HG03159 (cell line): ENCODE measurements around the gene XNDC1N.
"Not testable (repeated sequence)": the region's sequence is repeated elsewhere in the genome, so short reads cannot be mapped to it uniquely, and the experiment has no call there.

ENCODE experiments used
- ATAC-seq: cut with Tn5 transposase; IDR thresholded peaks from one replicate; pipeline ENCODE4 v1.9.1; 2021; ENCODE audit warnings: mild to moderate bottlenecking, moderate library complexity; ENCODE audit not compliant: unreplicated experiment

XNDC1N gene

DNA sequence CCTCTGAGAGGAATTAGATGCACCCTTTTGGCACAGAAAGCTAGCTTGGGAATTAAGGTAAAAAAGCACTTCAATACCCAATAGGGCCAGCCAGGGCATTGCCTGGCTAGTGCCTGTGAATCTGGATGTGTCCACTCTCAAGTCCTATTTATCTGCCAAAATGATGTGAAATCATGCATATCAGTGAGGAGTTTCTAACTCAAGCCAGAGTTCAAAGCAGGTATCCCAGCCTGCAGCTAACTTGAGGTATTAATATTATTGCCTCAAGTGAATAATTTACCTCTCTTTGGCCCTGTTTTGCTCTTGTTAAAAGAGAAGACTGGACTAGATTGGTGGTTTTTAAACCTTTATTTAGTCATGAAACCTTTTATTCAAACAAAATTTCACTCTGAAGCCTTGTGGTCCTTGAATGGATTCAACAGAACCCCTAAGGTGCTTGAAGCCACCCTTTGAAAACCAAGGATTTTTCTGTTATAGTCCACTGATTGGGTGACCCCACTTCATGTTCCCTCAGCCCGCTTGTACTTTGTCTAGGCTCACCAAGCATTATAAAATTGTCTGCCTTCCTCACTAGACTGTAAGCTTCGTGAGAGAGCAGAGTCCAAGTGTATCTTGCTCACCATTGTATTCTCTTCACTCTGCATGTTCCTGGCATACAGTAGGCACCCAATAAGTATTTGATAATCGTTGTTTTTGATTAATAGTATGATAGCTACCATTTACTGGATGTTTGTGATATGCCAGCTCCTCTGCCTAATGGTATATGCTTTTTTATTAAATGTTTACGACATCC is 4.9 kb upstream of the XNDC1N start:
- no peak for ATAC-seq

DNA sequence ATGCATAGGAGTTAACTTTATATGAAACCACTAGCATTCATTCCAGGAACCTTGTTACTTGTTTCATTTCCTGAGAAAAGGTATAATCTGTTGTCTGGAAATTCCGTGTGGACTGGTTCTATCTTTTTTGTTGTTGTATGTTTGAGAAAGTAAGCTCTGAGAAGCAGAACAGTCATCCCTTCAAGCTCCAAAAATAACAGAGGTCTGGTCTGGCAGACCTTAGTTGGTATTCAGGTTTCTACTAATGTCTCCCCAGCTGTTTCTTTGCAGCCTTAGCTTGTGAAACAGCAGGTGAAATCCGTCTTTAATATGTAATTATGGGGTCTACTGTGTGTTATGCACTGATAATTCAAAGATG is 2.8 kb upstream of the XNDC1N start:
- no peak for ATAC-seq

DNA sequence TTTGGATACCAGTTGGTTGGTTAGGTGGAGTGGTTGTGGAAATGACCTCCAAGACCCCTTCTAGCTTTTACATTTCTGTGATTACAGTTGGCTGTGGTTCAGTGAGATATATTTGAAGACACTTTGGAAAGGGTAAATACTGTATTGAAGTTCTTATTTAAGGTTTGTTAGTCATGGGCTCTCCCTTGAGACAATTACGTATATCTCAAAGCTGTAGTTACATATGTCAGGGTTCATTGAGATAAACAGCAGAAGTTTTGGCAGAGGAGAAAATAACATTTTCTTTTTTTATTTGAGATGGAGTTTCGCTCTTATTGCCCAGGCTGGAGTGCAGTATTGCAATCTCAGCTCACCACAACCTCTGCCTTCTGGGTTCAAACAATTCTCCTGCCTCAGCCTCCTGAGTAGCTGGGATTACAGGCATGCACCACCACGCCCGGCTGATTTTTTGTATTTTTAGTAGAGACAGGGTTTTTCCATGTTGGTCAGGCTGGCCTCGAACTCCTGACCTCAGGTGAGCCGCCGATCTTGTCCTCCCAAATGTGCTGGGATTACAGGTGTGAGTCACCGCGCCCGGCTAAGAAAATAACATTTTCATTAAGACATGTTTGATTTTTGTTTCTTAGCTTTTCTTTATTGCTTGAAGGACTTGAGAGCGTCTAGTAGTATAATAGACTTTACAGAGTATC is 2.3 kb upstream of the XNDC1N start:
- no peak for ATAC-seq

DNA sequence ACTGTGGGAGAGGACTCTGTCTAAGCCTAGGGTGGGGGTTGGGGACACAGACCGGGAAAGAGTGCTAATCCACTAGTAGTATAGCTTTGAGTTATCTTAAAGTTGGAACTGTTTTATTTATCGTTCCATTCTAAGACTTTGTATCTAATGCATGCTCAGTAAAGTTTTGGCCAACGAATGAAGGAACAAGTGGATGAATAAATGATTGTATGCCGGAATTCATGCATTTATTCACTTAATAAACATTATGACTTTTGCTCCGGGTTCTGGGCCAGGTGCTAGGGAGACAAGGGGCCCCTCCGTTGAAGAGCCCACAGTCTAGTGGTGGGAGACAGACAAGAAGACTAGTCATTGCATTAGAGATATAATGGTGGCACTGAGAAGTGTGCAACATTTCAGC is 1.1 kb upstream of the XNDC1N start:
- ATAC-seq: no peak

DNA sequence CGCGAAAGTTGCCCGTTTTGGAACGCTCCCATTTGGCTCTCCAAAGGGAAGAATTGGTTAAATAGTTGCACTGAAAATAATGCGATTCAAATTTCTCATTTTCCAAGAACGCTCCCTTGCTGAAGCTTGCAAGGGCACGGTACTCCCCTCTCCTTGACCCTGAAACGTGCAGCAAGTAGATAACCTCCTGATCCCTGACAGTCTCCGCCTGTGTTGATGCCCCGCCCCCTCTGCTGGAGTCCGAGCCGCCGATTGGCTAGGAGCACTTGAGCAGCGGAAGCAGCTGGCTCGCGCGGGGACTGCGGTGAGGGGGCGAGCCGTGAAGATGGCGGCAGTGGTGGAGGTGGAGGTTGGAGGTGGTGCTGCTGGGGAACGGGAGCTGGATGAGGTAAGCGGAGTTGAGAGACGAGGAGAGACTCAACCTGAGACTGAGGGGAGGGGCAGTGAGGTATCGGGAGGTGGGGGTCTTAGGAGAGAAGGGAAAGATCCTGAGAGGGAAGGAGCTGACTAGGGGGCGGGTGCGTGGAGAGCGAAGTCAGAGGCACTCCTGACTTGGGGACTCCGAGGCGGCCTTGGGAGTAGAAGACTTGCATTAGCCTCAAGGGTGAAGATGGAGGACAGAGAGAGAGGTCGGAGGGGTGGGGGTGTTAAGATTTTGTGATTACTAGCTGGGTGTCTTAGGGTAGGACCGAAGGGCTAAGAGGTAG is 496 bp upstream of the XNDC1N start, which contains the start of gene RNF121:
TSS of gene RNF121 (plus strand) at position 310 of the 707 bp plus-strand sequence. CDS start at position 326, 16 bp downstream.
- ATAC-seq: peak; percentile 84

DNA sequence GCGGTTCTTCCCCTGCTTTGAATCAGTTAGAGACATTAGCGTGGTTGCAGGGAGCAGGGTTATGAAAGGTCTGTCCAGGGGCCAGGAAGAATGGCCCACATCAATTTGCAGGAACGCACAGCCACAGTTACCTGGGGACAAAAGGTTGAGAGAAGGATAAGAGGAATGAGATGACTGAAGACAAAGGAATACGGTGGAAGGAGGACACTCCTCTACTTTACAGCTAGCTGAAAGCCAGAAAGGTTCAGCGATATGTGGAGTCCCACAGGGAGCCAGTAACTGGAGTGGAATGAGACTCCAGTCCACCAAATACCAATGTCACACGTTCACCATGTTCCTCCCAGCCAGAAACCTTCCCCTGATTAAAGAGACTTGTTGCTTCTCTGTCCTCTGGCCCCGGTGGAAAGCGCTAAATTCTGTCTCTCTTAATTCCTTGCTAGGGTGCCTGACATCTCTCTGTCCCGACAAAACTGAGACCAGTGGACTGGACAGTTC is 10.7 kb downstream of the XNDC1N start:
- no peak for ATAC-seq

DNA sequence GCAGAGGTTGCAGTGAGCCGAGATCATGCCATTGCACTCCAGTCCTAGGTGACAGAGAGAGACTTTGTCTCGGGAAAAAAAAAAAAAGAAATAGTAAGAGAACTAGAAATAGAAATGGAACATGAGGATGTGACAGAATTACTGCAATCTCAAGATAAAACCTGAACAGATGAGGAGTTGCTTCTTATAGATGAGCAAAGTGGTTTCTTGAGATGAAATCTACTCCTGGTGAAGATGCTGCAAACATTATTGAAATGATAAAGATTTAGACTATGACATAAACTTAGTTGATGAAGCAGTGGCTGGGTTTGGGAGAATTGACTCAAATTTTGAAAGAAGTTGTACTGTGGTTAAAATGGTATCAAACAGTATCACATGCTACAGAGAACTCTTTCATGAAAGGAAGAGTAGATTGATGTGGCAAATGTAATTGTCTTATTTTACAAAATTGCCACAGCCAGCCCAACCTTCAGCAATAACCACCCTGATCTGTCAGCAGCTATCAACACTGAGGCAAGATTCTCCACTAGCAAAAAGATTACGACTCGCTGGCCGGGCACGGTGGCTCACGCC is 13.7 kb downstream of the XNDC1N start:
- ATAC-seq: no peak

DNA sequence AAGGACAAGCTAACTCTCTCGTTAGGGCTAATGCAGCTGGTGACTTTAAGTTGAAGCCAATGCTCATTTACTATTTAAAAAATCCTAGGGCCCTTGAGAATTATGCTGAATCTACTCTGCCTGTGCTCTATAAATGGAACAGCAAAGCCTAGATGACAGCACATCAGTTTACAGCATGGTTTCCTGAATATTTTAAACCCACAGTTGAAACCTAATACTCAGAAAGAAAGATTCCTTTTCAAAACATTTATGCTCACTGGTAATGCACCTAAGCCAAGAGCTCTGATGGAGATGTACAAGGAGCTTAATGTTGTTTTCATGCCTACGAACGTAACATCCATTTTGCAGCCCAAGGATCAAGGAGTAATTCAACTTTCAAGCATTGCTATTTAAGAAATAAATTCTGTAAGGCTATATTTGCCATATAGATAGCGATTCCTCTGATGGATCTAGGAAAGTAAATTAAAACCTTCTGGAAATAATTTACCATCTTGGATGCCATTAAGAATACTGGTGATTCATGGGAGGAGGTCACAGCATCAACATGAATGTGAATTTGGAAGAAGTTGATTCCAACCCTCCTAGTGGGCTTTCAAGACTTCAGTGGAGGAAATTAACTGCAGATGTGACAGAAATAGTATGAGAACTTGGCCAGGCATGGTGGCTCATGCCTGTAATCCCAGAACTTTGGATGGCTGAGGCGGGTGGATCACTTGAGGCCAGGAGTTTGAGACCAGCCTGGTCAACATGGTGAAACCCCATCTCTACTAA is 14.5 kb downstream of the XNDC1N start:
- no peak for ATAC-seq

DNA sequence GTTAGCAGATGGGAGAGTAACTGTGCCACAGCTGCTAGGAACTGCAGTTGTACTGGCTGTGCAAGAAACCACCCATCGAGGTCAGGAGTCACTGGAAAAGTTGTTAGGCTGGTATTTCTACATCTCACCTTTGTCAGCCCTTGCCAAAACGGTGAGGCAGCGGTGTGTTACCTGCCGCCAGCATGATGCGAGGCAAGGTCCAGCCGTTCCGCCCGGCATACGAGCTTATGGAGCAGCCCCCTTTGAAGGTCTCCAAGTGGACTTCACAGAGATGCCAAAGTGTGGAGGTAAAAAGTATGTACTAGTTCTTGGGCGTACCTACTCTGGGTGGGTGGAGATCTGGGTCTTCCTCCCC is 16.4 kb downstream of the XNDC1N start:
- ATAC-seq: not testable (repeated sequence)

DNA sequence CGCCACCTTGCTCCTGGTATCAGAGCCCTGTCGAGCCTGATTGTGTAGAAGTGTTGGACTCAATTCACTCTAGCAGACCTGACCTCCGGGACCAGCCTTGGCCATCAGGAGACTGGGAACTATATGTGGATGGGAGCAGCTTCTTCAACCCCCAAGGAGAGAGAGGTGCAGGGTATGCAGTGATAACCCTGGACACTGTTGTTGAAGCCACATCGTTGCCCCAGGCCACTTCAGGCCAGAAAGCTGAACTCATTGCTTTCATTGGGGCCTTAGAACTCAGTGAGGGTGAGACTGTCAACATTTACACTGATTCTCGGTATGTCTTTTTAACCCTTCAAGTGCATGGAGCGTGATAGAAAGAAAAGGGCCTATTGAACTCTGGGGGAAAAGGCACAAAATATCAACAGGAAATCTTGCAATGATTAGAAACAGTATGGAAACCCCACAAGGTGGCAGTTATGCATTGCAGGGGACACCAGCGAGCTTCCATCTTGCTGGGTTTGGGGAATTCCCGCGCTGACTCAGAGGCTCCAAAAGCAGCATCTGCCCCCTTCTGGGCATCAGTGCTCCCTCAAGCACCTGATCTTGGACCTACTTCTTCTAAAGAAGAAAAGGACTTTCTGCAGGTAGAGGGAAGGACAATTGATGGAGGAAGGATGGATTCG is 16.9 kb downstream of the XNDC1N start:
- ATAC-seq: not testable (repeated sequence)

DNA sequence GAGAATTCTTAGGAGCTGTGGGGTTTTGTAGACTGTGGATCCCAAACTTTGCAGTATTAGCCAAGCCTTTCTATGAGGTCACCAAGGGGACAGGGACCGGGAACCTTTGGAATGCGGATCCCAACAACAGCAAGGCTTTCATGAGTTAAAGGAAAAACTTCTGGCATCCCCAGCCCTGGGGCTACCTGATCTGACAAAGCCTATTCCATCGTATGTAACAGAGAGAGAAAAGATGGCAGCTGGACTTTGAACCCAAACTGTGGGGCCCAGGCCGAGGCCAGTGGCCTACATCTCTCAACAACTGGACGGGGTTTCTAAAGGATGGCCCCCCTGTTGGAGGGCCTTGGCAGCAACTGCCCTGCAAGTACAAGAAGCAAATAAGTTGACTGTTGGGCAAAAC is 17.6 kb downstream of the XNDC1N start:
- ATAC-seq: not testable (repeated sequence)

DNA sequence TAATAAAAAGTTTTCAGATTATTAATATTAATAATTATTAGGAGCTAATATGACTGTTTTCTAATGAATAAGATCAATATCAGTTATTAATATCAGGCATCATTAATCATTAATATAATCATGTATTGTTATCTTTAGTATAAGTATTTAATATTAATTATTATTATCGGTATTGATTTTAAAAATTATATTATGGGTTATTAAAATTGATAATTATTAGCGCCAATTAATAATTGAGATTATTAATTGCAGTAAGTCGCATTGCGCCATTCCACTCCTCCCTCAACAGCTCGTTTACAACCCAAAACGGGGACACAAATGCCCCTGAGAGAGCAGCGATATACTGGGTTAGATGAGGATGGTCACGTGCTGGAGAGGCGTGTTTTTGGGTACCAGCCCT is 20.2 kb downstream of the XNDC1N start:
- ATAC-seq: no peak

DNA sequence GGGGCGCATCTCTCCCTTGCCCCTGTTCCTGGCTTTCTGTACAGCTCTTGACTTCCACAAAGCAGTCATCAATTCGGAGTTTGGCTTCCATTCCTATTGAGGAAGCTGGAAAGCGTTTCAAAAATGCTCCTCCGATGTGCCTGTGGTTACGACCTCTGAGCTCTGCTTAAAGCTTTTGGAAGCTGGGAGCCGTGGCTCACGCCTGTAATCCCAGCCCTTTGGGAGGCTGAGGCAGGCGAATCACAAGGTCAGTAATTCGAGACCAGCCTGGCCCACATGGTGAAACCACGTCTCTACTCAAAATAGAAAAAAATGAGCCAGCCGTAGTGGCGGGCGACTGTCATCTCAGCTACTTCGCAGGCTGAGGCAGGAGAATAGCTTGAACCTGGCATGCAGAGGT is 27.3 kb downstream of the XNDC1N start:
- not testable (repeated sequence) for ATAC-seq

DNA sequence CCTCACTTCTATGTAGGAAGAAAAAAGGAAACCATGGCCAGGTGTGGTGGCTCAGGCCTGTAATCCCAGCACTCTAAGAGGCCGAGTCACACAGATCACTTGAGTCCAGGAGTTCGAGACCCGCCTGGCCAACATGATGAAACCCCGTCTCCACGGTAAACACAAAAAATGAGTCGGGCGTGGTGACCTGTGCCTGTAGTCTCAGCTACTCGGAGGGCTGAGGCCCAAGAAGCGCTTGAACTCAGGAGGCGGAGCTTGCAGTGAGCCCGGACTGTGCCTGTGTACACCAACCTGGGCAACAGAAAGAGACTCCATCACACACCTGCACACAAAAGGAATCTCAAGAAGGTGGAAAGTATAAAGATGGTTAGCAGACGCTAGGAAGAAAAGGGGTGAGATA is 32.4 kb downstream of the XNDC1N start:
- no peak for ATAC-seq

DNA sequence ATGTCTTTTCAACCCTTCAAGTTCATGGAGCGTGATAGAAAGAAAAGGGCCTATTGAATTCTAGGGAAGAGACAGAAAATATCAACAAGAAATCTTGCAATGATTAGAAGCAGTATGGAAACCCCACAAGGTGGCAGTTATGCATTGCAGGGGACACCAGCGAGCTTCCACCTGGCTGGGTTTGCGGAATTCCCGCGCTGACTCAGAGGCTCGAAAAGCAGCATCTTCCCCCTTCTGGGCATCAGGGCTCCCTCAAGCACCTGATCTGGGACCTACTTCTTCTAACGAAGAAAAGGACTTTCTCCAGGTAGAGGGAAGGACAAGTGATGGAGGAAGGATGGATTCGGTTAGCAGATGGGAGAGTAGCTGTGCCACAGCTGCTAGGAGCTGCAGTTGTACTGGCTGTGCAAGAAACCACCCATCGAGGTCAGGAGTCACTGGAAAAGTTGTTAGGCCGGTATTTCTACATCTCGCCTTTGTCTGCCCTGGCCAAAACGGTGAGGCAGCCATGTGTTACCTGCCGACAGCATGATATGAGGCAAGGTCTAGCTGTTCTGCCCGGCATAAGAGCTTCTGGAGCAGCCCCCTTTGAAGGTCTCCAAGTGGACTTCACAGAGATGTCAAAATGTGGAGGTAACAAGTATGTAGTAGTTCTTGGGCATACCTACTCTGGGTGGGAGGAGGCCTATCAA is 39.1 kb downstream of the XNDC1N start:
- ATAC-seq: not testable (repeated sequence)

DNA sequence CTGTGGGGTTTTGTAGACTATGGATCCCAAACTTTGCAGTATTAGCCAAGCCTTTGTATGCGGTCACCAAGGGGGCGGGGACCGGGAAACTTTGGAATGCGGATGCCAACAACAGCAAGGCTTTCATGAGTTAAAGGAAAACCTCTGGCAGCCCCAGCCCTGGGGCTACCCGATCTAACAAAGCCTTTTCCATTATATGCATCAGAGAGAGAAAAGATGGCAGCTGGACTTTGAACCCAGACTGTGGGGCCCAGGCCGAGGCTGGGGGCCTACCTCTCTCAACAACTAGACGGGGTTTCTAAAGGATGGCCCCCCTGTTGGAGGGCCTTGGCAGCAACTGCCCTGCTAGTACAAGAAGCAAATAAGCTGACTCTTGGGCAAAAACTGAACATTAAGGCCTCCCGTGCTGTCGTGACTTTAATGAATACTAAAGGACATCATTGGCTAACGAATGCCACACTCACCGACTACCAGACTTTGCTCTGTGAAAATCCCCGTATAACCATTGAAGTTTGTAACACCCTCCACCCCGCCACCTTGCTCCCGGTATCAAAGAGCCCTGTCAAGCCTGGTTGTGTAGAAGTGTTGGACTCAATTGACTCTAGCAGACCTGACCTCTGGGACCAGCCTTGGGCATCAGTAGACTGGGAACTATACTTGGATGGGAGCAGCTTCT is 39.9 kb downstream of the XNDC1N start:
- ATAC-seq: not testable (repeated sequence)

DNA sequence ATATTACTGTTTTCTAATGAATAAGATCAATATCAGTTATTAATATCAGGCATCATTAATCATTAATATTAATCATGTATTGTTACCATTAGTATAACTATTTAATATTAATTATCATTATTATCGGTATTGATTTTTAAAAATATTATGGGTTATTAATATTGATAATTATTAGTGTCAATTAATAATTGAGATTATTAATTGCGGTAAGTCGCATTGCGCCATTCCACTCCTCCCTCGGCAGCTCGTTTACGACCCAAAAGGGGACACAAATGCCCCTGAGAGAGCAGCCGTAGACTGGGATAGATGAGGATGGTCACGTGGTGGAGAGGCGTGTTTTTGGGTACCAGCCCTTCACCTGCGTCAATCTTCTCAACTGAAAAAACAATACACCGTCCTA is 42.6 kb downstream of the XNDC1N start:
- ATAC-seq: not testable (repeated sequence)
